ENCODE measurements around the gene PDZD2.

PDZD2 gene

DNA sequence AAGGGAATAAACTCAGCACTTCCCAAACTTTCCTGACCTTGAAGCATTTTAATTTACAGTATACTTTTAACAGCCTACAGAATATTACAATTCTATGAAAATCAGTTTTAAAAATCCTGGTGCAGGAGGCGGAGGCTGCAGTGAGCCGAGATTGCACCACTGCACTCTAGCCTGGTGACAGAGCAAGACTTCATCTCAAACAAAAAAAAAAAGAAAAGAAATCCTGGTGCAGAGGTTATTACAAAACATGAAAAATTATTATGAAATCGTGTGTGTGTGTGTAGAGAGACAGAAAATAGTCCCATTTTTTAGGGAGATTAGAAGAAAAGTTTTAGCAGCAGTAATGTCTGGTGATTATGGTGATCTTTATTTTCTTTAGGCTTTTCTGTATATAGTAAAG, 508.3 kb downstream of the PDZD2 start:
- DNase-seq (ENCODE audit: low read depth), result no peak
- TF ChIP-seq, protein P1, sequence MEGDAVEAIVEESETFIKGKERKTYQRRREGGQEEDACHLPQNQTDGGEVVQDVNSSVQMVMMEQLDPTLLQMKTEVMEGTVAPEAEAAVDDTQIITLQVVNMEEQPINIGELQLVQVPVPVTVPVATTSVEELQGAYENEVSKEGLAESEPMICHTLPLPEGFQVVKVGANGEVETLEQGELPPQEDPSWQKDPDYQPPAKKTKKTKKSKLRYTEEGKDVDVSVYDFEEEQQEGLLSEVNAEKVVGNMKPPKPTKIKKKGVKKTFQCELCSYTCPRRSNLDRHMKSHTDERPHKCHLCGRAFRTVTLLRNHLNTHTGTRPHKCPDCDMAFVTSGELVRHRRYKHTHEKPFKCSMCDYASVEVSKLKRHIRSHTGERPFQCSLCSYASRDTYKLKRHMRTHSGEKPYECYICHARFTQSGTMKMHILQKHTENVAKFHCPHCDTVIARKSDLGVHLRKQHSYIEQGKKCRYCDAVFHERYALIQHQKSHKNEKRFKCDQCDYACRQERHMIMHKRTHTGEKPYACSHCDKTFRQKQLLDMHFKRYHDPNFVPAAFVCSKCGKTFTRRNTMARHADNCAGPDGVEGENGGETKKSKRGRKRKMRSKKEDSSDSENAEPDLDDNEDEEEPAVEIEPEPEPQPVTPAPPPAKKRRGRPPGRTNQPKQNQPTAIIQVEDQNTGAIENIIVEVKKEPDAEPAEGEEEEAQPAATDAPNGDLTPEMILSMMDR (IDR thresholded peaks at IDR 0.05; ENCODE audit: insufficient read depth, low read depth, low read length, missing control alignments), result no peak
- no peak overlapping the region for H3K4me3 ChIP-seq (ENCODE audit: low read length)

DNA sequence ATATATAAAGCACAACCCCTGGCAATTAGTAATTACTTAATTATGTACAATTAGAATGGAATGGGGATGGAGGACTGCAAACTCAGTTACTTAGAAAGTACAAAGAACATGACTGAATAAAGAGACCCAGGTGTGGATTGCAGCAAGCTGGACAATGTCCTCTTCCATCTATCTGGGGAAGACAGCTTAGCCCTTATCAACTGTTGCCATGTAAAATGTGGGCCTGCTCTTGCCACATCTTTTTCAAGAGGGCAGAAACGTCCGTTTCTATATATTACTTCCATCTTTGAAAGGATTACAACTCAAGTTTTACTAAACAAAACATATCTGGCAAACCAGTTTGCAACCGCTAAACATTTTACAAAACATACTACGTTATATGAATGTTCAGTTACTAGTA, 509.0 kb downstream of the PDZD2 start:
- no peak overlapping the region for H3K4me3 ChIP-seq (ENCODE audit: low read length)
- DNase-seq (ENCODE audit: low read depth), result no peak
- TF ChIP-seq, protein P1 (IDR thresholded peaks at IDR 0.05; ENCODE audit: insufficient read depth, low read depth, low read length, missing control alignments), result no peak

DNA sequence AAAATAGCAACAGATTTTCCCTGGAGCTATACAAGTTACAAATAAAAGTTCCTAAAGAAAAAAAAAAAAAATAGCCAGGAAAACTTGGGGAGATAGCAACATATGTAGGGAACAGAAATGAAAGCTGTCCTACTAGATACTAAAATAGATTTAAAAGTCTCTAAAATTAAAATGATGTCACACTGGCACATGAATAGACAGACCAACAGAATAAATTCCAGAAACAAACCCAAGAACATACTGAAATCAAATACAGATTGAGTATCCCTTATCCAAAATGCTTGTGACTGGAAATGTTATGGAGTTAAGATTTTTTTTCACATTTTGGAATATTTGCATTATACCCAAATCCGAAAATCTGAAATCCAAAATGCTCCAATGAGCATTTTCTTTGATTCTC, 511.4 kb downstream of the PDZD2 start:
- TF ChIP-seq, protein P1 (IDR thresholded peaks at IDR 0.05; ENCODE audit: insufficient read depth, low read depth, low read length, missing control alignments), result no peak
- H3K4me3 ChIP-seq (ENCODE audit: low read length), result no peak overlapping the region
- DNase-seq (ENCODE audit: low read depth), result no peak

DNA sequence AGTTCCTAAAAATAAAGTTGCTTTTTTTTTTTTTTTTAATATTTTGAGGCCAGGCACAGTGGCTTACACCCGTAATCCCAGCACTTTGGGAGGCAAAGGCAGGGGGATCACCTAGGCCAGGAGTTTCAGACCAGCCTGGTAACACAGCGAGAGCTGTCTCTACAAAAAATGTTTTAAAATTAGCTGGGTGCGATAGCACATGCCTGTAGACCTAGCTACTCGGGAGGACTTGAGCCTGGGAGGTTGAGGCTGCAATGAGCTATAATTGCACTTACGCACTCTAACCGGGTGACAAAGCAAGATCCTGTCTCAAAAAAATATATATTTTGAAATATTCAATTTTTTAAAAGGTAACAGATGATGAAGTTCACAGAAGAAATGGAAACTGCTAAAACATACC, 512.3 kb downstream of the PDZD2 start:
- TF ChIP-seq, protein P1 (IDR thresholded peaks at IDR 0.05; ENCODE audit: insufficient read depth, low read depth, low read length, missing control alignments), result no peak
- DNase-seq (ENCODE audit: low read depth), result no peak
- H3K4me3 ChIP-seq (ENCODE audit: low read length), result no peak overlapping the region

DNA sequence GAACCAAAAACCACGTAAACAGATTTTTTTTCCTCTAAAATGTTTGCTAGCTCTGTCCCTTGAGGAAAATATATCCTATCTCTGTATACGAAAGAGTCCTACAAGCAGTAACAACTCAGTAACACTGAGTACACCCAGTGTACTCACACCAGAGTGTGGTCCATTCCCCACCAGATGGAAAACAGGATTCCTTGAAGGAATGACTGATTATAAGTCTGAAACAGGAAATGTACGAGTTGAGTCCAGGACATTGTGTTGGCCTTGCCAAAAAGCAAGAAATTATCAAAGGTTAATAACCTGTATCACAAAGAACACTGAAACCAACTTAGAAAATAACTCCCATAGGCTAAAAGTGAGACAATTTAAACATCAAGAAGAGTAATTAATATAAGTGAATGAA, 514.8 kb downstream of the PDZD2 start:
- DNase-seq (ENCODE audit: low read depth), result no peak
- H3K4me3 ChIP-seq (ENCODE audit: low read length), result no peak overlapping the region
- TF ChIP-seq, protein P1 (IDR thresholded peaks at IDR 0.05; ENCODE audit: insufficient read depth, low read depth, low read length, missing control alignments), result no peak

DNA sequence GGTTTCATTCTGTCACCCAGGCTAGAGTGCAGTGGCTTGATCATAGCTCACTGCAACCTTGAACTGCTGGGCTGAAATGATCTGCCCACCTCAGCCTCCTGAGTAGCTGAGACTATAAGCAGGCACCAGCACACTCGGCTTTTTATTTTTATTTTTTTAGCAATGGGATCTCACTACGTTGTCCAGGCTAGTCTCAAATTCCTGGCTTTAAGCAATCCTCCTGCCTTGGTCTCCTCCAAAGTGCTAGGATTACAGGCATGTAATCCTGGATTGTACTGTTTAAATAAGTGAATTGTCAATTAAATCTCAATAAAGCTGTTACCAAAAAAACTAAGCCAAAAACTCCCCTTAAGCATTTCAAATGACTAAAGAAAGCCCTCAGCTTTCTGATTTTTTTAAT, 516.3 kb downstream of the PDZD2 start:
- H3K4me3 ChIP-seq (ENCODE audit: low read length), result no peak overlapping the region
- TF ChIP-seq, protein P1 (IDR thresholded peaks at IDR 0.05; ENCODE audit: insufficient read depth, low read depth, low read length, missing control alignments), result no peak
- no peak for DNase-seq (ENCODE audit: low read depth)

DNA sequence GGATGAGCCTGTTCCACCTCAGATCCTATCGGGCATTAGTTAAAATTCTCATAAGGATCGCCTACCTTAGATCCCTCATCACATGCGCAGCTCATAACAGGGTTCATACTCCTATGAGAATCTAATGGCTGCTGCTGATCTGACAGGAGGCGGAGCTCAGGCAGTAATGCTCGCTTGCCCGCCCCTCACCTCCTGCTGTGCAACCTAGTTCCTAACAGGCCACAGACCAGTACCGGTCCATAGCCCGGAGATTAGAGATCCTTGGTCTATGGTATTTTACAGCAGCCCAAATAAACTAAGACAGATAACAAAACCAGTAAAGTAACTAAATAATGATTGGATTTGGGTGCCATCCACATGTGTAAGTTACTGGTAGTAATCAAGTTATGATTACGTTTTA, 517.7 kb downstream of the PDZD2 start:
- TF ChIP-seq, protein P1 (IDR thresholded peaks at IDR 0.05; ENCODE audit: insufficient read depth, low read depth, low read length, missing control alignments), result no peak
- no peak overlapping the region for H3K4me3 ChIP-seq (ENCODE audit: low read length)
- no peak for DNase-seq (ENCODE audit: low read depth)

All from epithelial cell of esophagus (primary cell).